Neutrophil (primary cell): ENCODE results near the gene MYO5B.

Experiments
- H3K27ac ChIP-seq: fragments of 200-600 bp; sonication (generic); 2 replicates; pipeline ENCODE4 v1.5.1; 2016; ENCODE audit warnings: mild to moderate bottlenecking, moderate library complexity
- H3K27me3 ChIP-seq: fragments of 200-600 bp; sonication (generic); 2 replicates; pipeline ENCODE4 v1.6.0; 2016; ENCODE audit warnings: mild to moderate bottlenecking
- H3K36me3 ChIP-seq: fragments of 200-600 bp; sonication (generic); 2 replicates; pipeline ENCODE4 v1.5.1; 2017
- H3K4me1 ChIP-seq, 2 experiments: fragments of 200-600 bp in 1 of 2; sonication (generic) in 1 of 2; 1 replicate in 1 of 2; 2 replicates in 1 of 2; pipeline versions ENCODE4 v1.5.1 to v1.6.1; 2013 to 2016; ENCODE audit warnings: low read depth in 1 of 2, low read length in 1 of 2, mild to moderate bottlenecking in 1 of 2, moderate library complexity in 1 of 2; ENCODE audit not compliant: control insufficient read depth in 1 of 2, insufficient read depth in 1 of 2
- H3K4me3 ChIP-seq, 2 experiments: fragments of 200-600 bp in 1 of 2; sonication (generic) in 1 of 2; 1 replicate in 1 of 2; 2 replicates in 1 of 2; pipeline ENCODE4 v1.5.1; 2013 to 2016; ENCODE audit warnings: low read depth in 1 of 2, low read length in 1 of 2, mild to moderate bottlenecking in 1 of 2, moderate library complexity in 1 of 2
- H3K9me3 ChIP-seq: fragments of 200-600 bp; sonication (generic); 2 replicates; pipeline ENCODE4 v1.5.1; 2016
- TF ChIP-seq, protein P1 (sequence below): fragments of 200-600 bp; sonication (generic); IDR thresholded peaks from 2 replicates; pipeline ENCODE4 v1.5.1; 2016; ENCODE audit warnings: antibody characterized with exemption

The MYO5B gene

DNA sequence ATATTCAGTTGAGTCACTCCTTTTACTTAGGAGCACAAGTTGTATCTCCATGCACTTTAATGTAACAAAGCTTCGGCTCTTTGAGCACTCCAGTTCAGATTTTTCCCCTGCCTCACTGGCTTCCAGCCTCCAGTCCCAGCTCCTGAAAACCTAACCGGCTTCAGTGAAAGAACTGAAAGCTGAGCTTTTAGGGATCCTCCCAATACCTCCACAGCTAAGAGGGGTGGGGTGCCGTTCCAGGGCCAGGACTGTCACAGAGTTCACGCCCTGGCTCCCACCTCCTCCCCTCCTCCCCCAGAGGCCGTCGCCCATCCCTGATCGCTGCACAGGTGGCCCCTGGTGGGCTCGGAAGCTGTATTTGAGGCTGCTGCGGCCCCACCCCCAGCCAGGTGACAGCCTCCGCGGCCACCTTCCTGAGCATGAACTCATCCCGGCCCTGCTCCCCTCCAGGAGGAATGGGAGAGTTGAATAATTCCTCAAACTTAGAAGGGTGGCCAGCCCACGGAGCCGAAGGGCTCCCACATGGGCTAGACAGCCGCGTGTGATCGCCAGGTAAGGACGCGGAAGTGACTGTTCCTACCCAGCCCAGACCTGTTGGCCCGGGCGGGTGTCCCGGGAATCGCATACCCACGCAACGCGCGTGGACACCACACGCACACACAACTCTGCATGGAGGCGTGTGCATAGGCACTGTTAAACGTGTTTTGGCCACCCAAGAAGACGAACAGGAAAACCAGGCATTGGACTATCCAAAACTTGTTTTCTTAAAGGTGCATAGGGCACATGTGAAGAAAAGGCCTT, 1.8 kb downstream of the MYO5B start:
- TF ChIP-seq, protein P1, sequence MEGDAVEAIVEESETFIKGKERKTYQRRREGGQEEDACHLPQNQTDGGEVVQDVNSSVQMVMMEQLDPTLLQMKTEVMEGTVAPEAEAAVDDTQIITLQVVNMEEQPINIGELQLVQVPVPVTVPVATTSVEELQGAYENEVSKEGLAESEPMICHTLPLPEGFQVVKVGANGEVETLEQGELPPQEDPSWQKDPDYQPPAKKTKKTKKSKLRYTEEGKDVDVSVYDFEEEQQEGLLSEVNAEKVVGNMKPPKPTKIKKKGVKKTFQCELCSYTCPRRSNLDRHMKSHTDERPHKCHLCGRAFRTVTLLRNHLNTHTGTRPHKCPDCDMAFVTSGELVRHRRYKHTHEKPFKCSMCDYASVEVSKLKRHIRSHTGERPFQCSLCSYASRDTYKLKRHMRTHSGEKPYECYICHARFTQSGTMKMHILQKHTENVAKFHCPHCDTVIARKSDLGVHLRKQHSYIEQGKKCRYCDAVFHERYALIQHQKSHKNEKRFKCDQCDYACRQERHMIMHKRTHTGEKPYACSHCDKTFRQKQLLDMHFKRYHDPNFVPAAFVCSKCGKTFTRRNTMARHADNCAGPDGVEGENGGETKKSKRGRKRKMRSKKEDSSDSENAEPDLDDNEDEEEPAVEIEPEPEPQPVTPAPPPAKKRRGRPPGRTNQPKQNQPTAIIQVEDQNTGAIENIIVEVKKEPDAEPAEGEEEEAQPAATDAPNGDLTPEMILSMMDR = no peak
- Histone ChIP-seq H3K27ac (no peak overlapping the region), H3K9me3 (no peaks in the 10 kb centered on the region), H3K4me3 (no peak overlapping the region), H3K4me1 (peaks cover 0 to 6% of the 10 kb centered on the region in 2 experiments), H3K27me3 (peaks cover 97% of the 10 kb centered on the region), H3K36me3 (no peaks in the 10 kb centered on the region)

DNA sequence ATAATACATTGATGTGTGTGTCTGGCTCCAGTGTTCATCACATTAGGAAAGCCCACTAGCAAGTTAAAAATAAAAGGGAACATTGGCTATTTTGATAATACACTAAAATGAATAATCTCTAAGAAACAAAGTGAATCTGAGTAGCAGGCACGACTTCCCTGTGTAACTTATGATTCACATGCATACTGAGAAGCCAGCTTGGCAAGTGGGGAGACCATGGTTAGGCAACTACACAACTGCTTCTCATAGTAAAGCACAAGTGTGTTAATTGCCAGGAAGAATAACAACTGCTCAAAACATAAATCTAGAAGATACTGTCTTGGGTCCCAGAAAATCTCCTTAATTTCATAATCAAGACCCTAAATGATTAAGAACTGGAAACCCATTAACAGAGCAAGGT, 4.0 kb downstream of the MYO5B start:
- H3K9me3 ChIP-seq = no peaks in the 10 kb centered on the region
- no peaks in the 10 kb centered on the region for H3K36me3 ChIP-seq
- peaks cover 97% of the 10 kb centered on the region for H3K27me3 ChIP-seq
- no peak overlapping the region for H3K27ac ChIP-seq
- H3K4me3 ChIP-seq = no peak overlapping the region
- H3K4me1 ChIP-seq = peaks cover 0 to 6% of the 10 kb centered on the region in 2 experiments
- TF ChIP-seq, protein P1 = no peak

DNA sequence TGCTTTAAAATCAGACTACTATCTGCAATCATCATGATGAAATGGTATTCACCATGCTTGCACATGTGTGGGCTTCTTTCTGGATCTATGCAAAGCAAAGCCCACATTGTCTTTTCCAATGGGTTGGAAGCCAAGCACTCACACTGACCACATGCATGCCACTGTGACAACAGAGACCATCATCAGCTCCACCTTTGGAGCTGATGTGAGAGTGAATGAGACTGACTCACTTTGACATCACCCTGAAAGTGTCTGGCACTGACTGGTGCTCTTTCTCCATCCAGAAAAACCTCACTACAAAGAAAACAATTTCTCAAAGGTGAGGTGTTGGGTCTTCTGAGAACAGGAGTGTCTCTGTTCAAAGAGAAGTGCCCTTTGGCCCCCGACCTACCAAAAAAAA, 4.7 kb downstream of the MYO5B start:
- peaks cover 97% of the 10 kb centered on the region for H3K27me3 ChIP-seq
- no peaks in the 10 kb centered on the region for H3K36me3 ChIP-seq
- no peaks in the 10 kb centered on the region for H3K9me3 ChIP-seq
- peaks cover 0 to 6% of the 10 kb centered on the region in 2 experiments for H3K4me1 ChIP-seq
- TF ChIP-seq, protein P1 = no peak
- H3K27ac ChIP-seq = no peak overlapping the region
- no peak overlapping the region for H3K4me3 ChIP-seq

DNA sequence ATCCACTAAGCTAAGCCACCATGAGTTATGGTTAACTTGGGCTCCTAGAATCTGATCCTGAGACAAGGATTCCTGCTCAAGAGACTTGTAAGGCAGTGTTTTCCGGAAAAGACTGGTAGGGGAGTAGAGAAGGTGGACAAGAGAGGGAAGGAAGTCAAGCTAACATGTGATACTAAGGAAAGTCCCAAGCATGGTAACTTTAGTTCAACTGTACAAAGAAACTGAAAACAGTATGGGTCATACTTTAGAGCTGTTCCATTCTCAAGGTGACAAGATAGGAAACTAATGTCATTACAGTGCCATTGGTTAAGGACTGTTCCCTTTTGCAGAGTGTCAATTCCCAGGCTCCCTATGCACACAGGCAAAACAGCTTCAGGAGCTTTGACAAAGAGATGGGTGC, 5.8 kb downstream of the MYO5B start:
- Histone ChIP-seq H3K4me3 (no peak overlapping the region), H3K9me3 (no peaks in the 10 kb centered on the region), H3K4me1 (no peaks in the 10 kb centered on the region), H3K27me3 (peaks cover 96% of the 10 kb centered on the region), H3K27ac (no peak overlapping the region), H3K36me3 (no peaks in the 10 kb centered on the region)
- TF ChIP-seq, protein P1 = no peak

DNA sequence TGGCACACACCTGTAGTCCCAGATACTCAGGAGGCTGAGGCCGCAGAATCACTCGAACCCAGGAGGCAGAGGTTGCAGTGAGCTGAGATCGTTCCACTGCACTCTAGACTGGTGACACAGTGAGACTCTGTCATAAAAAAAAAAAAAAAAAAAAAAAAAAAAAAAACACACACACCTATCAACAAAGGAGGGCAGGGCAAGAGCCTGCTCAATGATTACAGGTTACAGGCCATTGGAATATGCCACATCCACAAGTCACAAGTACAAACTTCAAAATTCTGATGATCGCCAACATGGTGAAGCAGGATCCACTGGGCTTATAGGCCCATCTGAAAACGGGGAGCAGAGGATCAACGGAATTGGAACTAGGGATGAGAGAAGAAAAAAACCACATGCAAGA, 6.3 kb downstream of the MYO5B start:
- peaks cover 96% of the 10 kb centered on the region for H3K27me3 ChIP-seq
- H3K27ac ChIP-seq = no peak overlapping the region
- H3K36me3 ChIP-seq = no peaks in the 10 kb centered on the region
- no peaks in the 10 kb centered on the region for H3K4me1 ChIP-seq
- H3K4me3 ChIP-seq = no peak overlapping the region
- H3K9me3 ChIP-seq = no peaks in the 10 kb centered on the region
- TF ChIP-seq, protein P1 = no peak
